ENCODE results near the gene CC2D1A.
A peak's percentile ranks its signal among the peaks of the same experiment; 100 is the strongest.

Gene CC2D1A

GRCh38 chr19:13913352-13913751 is 7.4 kb downstream of the CC2D1A start:
- Histone ChIP-seq H2AK5ac (ENCODE audit: low read length, severe bottlenecking) (no peak overlapping the region), H3K27me3 (ENCODE audit: control insufficient read depth in 1 of 2, insufficient read depth in 1 of 2, low read length in 2 of 2) (no peaks in the 10 kb centered on the region), H3K36me3 (ENCODE audit: control insufficient read depth in 1 of 2, insufficient read depth in 2 of 2, low read depth in 1 of 2, low read length in 2 of 2) (peaks cover 51 to 55% of the 10 kb centered on the region in 2 experiments), H2AFZ (ENCODE audit: low read depth, low read length) (no peak overlapping the region), H3K4me2 (ENCODE audit: low read length, poor library complexity, severe bottlenecking) (no peak overlapping the region), H3K14ac (ENCODE audit: low read length in 2 of 2) (no peak overlapping the region), H3K79me1 (replicated peaks; ENCODE audit: low read length, poor library complexity, severe bottlenecking) (no peaks in the 10 kb centered on the region), H3K9ac (ENCODE audit: low read length) (no peak overlapping the region), H2BK12ac (ENCODE audit: low read length in 2 of 2) (no peak overlapping the region), H3K4me1 (ENCODE audit: control insufficient read depth, insufficient read depth, low read depth, low read length) (no peaks in the 10 kb centered on the region), H2BK5ac (ENCODE audit: low read depth, low read length, poor library complexity, severe bottlenecking) (no peak overlapping the region), H3K18ac (ENCODE audit: low read depth in 1 of 2, low read length in 2 of 2) (no peak overlapping the region), H3K23ac (ENCODE audit: low read length in 2 of 2) (no peak overlapping the region), H2BK120ac (ENCODE audit: low read depth, low read length) (no peak overlapping the region), H3K4ac (ENCODE audit: low read depth in 1 of 2, low read length in 2 of 2) (no peak overlapping the region), H3K4me3 (ENCODE audit: insufficient read depth in 1 of 2, low read depth in 1 of 2, low read length in 2 of 2) (no peak overlapping the region), H3K9me3 (ENCODE audit: control insufficient read depth, low read length) (no peaks in the 10 kb centered on the region), H4K91ac (ENCODE audit: low read length) (no peak overlapping the region), H4K8ac (ENCODE audit: low read length) (no peak overlapping the region), H2BK15ac (ENCODE audit: low read depth, poor library complexity, severe bottlenecking) (peak overlapping the region; percentile 33), H3K27ac (ENCODE audit: low read length, poor library complexity, severe bottlenecking) (no peak overlapping the region)
- no peak for DNase-seq
- WGBS, result 94% methylated on average over 17 of the region's 17 CpGs

- Histone ChIP-seq H2BK12ac (ENCODE audit: low read length in 2 of 2) (no peak overlapping the region), H2BK5ac (ENCODE audit: low read depth, low read length, poor library complexity, severe bottlenecking) (no peak overlapping the region), H3K79me1 (replicated peaks; ENCODE audit: low read length, poor library complexity, severe bottlenecking) (no peaks in the 10 kb centered on the region), H3K4ac (ENCODE audit: low read depth in 1 of 2, low read length in 2 of 2) (no peak overlapping the region), H2AK5ac (ENCODE audit: low read length, severe bottlenecking) (no peak overlapping the region), H2BK120ac (ENCODE audit: low read depth, low read length) (no peak overlapping the region), H3K18ac (ENCODE audit: low read depth in 1 of 2, low read length in 2 of 2) (no peak overlapping the region), H3K23ac (ENCODE audit: low read length in 2 of 2) (no peak overlapping the region), H3K9me3 (ENCODE audit: control insufficient read depth, low read length) (no peaks in the 10 kb centered on the region), H3K9ac (ENCODE audit: low read length) (no peak overlapping the region), H4K8ac (ENCODE audit: low read length) (no peak overlapping the region), H2AFZ (ENCODE audit: low read depth, low read length) (no peak overlapping the region), H3K4me2 (ENCODE audit: low read length, poor library complexity, severe bottlenecking) (no peak overlapping the region), H3K36me3 (ENCODE audit: control insufficient read depth in 1 of 2, insufficient read depth in 2 of 2, low read depth in 1 of 2, low read length in 2 of 2) (peaks cover 59 to 64% of the 10 kb centered on the region in 2 experiments), H3K27ac (ENCODE audit: low read length, poor library complexity, severe bottlenecking) (no peak overlapping the region), H3K4me1 (ENCODE audit: control insufficient read depth, insufficient read depth, low read depth, low read length) (no peaks in the 10 kb centered on the region), H3K4me3 (ENCODE audit: insufficient read depth in 1 of 2, low read depth in 1 of 2, low read length in 2 of 2) (no peak overlapping the region), H4K91ac (ENCODE audit: low read length) (no peak overlapping the region), H3K27me3 (ENCODE audit: control insufficient read depth in 1 of 2, insufficient read depth in 1 of 2, low read length in 2 of 2) (no peaks in the 10 kb centered on the region), H3K14ac (ENCODE audit: low read length in 2 of 2) (no peak overlapping the region), H2BK15ac (ENCODE audit: low read depth, poor library complexity, severe bottlenecking) (no peak overlapping the region)
- WGBS, result 95% methylated on average over 2 of the region's 3 CpGs
- DNase-seq, result no peak
These were observed 8.8 kb downstream of the CC2D1A start for GRCh38 chr19:13914777-13915176.

GRCh38 chr19:13917888-13918406 is 11.9 kb downstream of the CC2D1A start:
- Histone ChIP-seq H2AK5ac (ENCODE audit: low read length, severe bottlenecking) (no peak overlapping the region), H3K79me1 (replicated peaks; ENCODE audit: low read length, poor library complexity, severe bottlenecking) (no peaks in the 10 kb centered on the region), H2BK15ac (ENCODE audit: low read depth, poor library complexity, severe bottlenecking) (no peak overlapping the region), H3K18ac (ENCODE audit: low read depth in 1 of 2, low read length in 2 of 2) (no peak overlapping the region), H3K9me3 (ENCODE audit: control insufficient read depth, low read length) (peaks cover 7% of the 10 kb centered on the region), H3K9ac (ENCODE audit: low read length) (no peak overlapping the region), H3K4me1 (ENCODE audit: control insufficient read depth, insufficient read depth, low read depth, low read length) (no peaks in the 10 kb centered on the region), H3K23ac (ENCODE audit: low read length in 2 of 2) (no peak overlapping the region), H2AFZ (ENCODE audit: low read depth, low read length) (no peak overlapping the region), H3K27ac (ENCODE audit: low read length, poor library complexity, severe bottlenecking) (no peak overlapping the region), H3K4ac (ENCODE audit: low read depth in 1 of 2, low read length in 2 of 2) (no peak overlapping the region), H4K91ac (ENCODE audit: low read length) (no peak overlapping the region), H4K8ac (ENCODE audit: low read length) (no peak overlapping the region), H3K14ac (ENCODE audit: low read length in 2 of 2) (no peak overlapping the region), H3K4me2 (ENCODE audit: low read length, poor library complexity, severe bottlenecking) (no peak overlapping the region), H2BK5ac (ENCODE audit: low read depth, low read length, poor library complexity, severe bottlenecking) (no peak overlapping the region), H3K4me3 (ENCODE audit: insufficient read depth in 1 of 2, low read depth in 1 of 2, low read length in 2 of 2) (no peak overlapping the region), H2BK12ac (ENCODE audit: low read length in 2 of 2) (no peak overlapping the region), H3K36me3 (ENCODE audit: control insufficient read depth in 1 of 2, insufficient read depth in 2 of 2, low read depth in 1 of 2, low read length in 2 of 2) (peaks cover 71 to 73% of the 10 kb centered on the region in 2 experiments), H2BK120ac (ENCODE audit: low read depth, low read length) (no peak overlapping the region), H3K27me3 (ENCODE audit: control insufficient read depth in 1 of 2, insufficient read depth in 1 of 2, low read length in 2 of 2) (no peaks in the 10 kb centered on the region)
- no peak for DNase-seq
- WGBS, result 91% methylated on average over 12 of the region's 14 CpGs

GRCh38 chr19:13918726-13919411 is 12.9 kb downstream of the CC2D1A start:
- Histone ChIP-seq H3K36me3 (ENCODE audit: control insufficient read depth in 1 of 2, insufficient read depth in 2 of 2, low read depth in 1 of 2, low read length in 2 of 2) (peaks cover 70 to 74% of the 10 kb centered on the region in 2 experiments), H3K4me1 (ENCODE audit: control insufficient read depth, insufficient read depth, low read depth, low read length) (no peaks in the 10 kb centered on the region), H3K23ac (ENCODE audit: low read length in 2 of 2) (no peak overlapping the region), H3K9me3 (ENCODE audit: control insufficient read depth, low read length) (peaks cover 7% of the 10 kb centered on the region), H3K9ac (ENCODE audit: low read length) (no peak overlapping the region), H4K91ac (ENCODE audit: low read length) (no peak overlapping the region), H3K27ac (ENCODE audit: low read length, poor library complexity, severe bottlenecking) (no peak overlapping the region), H2BK12ac (ENCODE audit: low read length in 2 of 2) (no peak overlapping the region), H3K4ac (ENCODE audit: low read depth in 1 of 2, low read length in 2 of 2) (no peak overlapping the region), H2AK5ac (ENCODE audit: low read length, severe bottlenecking) (no peak overlapping the region), H2BK5ac (ENCODE audit: low read depth, low read length, poor library complexity, severe bottlenecking) (no peak overlapping the region), H4K8ac (ENCODE audit: low read length) (no peak overlapping the region), H2AFZ (ENCODE audit: low read depth, low read length) (no peak overlapping the region), H2BK120ac (ENCODE audit: low read depth, low read length) (no peak overlapping the region), H3K4me2 (ENCODE audit: low read length, poor library complexity, severe bottlenecking) (no peak overlapping the region), H3K4me3 (ENCODE audit: insufficient read depth in 1 of 2, low read depth in 1 of 2, low read length in 2 of 2) (no peak overlapping the region), H3K18ac (ENCODE audit: low read depth in 1 of 2, low read length in 2 of 2) (no peak overlapping the region), H2BK15ac (ENCODE audit: low read depth, poor library complexity, severe bottlenecking) (no peak overlapping the region), H3K79me1 (replicated peaks; ENCODE audit: low read length, poor library complexity, severe bottlenecking) (no peaks in the 10 kb centered on the region), H3K27me3 (ENCODE audit: control insufficient read depth in 1 of 2, insufficient read depth in 1 of 2, low read length in 2 of 2) (no peaks in the 10 kb centered on the region), H3K14ac (ENCODE audit: low read length in 2 of 2) (no peak overlapping the region)
- WGBS, result 93% methylated on average over 30 of the region's 34 CpGs
- no peak for DNase-seq

All from mesenchymal stem cell (in vitro differentiated cells and primary cell).